HepG2 (cell line): ENCODE data around the gene RALY.

Experiments used
- CAMTA2 ChIP-seq: sonication (generic); formaldehyde crosslinking; IDR thresholded peaks from 2 replicates; pipeline ENCODE4 v1.4.0; 2020; ENCODE audit warnings: mild to moderate bottlenecking, missing genetic modification reagents, borderline replicate concordance
- CCAR2 ChIP-seq: fragments of 200-400 bp; formaldehyde crosslinking; optimal IDR thresholded peaks from 2 replicates; pipeline ENCODE3; 2018; ENCODE audit warnings: low read depth, mild to moderate bottlenecking, low read length, moderate library complexity
- CENPT ChIP-seq: sonication (generic); formaldehyde crosslinking; IDR thresholded peaks from 2 replicates; pipeline ENCODE4 v1.8.0; 2022; ENCODE audit warnings: low read depth, mild to moderate bottlenecking, moderate library complexity, missing genetic modification reagents
- PAX8 ChIP-seq: sonication (generic); formaldehyde crosslinking; IDR thresholded peaks from 2 replicates; pipeline ENCODE4 v1.8.0; 2022; ENCODE audit warnings: mild to moderate bottlenecking, missing genetic modification reagents, borderline replicate concordance
- POLR2A ChIP-seq, 2 experiments: IDR thresholded peaks; 2 replicates each; pipeline ENCODE4 v1.6.1; 2011; ENCODE audit warnings: low read depth in 2 of 2, low read length in 2 of 2, mild to moderate bottlenecking in 1 of 2, moderate library complexity in 1 of 2; ENCODE audit not compliant: insufficient read depth in 1 of 2
- RFX3 ChIP-seq: IDR thresholded peaks from 2 replicates; pipeline ENCODE4 v1.6.1; 2016; ENCODE audit warnings: missing biosample characterization, missing genetic modification reagents
- TF ChIP-seq, protein P1 (sequence below): sonication (generic); formaldehyde crosslinking; IDR thresholded peaks from 2 replicates; pipeline ENCODE4 v1.5.0; 2020; ENCODE audit warnings: mild to moderate bottlenecking, missing genetic modification reagents, moderate library complexity
- TF ChIP-seq, protein P2 (sequence below): IDR thresholded peaks from 2 replicates; pipeline ENCODE4 v1.6.1; 2012; ENCODE audit warnings: low read length, improper control_type of control experiment
- TF ChIP-seq, protein P3 (sequence below): sonication (generic); formaldehyde crosslinking; IDR thresholded peaks from 2 replicates; pipeline ENCODE4 v1.4.0; 2020; ENCODE audit warnings: missing genetic modification reagents

DNA sequence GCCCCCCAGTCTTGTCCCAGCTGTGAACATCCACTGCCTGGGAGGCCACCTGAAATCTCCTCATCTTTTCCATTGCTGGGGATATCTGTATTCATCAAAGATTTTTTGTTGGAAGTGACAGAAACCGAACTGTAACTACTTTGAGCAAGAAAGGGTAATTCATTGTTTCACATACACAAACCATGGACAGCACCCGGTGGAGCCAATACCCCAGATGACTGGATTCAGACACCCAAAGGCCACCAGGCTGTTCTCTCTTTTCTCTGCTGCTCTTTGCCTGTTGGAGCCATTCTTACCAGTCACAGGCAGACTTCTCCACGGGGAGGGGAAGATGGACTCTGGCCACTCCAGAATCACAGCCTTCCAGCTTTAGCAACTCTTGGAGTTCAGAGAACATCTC lies 11.7 kb upstream of the RALY start:
- TF ChIP-seq, protein P1, sequence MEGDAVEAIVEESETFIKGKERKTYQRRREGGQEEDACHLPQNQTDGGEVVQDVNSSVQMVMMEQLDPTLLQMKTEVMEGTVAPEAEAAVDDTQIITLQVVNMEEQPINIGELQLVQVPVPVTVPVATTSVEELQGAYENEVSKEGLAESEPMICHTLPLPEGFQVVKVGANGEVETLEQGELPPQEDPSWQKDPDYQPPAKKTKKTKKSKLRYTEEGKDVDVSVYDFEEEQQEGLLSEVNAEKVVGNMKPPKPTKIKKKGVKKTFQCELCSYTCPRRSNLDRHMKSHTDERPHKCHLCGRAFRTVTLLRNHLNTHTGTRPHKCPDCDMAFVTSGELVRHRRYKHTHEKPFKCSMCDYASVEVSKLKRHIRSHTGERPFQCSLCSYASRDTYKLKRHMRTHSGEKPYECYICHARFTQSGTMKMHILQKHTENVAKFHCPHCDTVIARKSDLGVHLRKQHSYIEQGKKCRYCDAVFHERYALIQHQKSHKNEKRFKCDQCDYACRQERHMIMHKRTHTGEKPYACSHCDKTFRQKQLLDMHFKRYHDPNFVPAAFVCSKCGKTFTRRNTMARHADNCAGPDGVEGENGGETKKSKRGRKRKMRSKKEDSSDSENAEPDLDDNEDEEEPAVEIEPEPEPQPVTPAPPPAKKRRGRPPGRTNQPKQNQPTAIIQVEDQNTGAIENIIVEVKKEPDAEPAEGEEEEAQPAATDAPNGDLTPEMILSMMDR, result no peak
- TF ChIP-seq POLR2A (IDR thresholded peaks at IDR 0.05; ENCODE audit: insufficient read depth in 1 of 2, low read depth in 2 of 2, low read length in 2 of 2), result no peak
- no peak for TF ChIP-seq CENPT
- no peak for TF ChIP-seq CAMTA2 (CRISPR knock-in tag)
- no peak for TF ChIP-seq RFX3 (CRISPR knock-in tag)
- TF ChIP-seq PAX8, result no peak
- TF ChIP-seq, protein P2, sequence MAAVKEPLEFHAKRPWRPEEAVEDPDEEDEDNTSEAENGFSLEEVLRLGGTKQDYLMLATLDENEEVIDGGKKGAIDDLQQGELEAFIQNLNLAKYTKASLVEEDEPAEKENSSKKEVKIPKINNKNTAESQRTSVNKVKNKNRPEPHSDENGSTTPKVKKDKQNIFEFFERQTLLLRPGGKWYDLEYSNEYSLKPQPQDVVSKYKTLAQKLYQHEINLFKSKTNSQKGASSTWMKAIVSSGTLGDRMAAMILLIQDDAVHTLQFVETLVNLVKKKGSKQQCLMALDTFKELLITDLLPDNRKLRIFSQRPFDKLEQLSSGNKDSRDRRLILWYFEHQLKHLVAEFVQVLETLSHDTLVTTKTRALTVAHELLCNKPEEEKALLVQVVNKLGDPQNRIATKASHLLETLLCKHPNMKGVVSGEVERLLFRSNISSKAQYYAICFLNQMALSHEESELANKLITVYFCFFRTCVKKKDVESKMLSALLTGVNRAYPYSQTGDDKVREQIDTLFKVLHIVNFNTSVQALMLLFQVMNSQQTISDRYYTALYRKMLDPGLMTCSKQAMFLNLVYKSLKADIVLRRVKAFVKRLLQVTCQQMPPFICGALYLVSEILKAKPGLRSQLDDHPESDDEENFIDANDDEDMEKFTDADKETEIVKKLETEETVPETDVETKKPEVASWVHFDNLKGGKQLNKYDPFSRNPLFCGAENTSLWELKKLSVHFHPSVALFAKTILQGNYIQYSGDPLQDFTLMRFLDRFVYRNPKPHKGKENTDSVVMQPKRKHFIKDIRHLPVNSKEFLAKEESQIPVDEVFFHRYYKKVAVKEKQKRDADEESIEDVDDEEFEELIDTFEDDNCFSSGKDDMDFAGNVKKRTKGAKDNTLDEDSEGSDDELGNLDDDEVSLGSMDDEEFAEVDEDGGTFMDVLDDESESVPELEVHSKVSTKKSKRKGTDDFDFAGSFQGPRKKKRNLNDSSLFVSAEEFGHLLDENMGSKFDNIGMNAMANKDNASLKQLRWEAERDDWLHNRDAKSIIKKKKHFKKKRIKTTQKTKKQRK, result no peak
- TF ChIP-seq CCAR2, result no peak
- TF ChIP-seq, protein P3, sequence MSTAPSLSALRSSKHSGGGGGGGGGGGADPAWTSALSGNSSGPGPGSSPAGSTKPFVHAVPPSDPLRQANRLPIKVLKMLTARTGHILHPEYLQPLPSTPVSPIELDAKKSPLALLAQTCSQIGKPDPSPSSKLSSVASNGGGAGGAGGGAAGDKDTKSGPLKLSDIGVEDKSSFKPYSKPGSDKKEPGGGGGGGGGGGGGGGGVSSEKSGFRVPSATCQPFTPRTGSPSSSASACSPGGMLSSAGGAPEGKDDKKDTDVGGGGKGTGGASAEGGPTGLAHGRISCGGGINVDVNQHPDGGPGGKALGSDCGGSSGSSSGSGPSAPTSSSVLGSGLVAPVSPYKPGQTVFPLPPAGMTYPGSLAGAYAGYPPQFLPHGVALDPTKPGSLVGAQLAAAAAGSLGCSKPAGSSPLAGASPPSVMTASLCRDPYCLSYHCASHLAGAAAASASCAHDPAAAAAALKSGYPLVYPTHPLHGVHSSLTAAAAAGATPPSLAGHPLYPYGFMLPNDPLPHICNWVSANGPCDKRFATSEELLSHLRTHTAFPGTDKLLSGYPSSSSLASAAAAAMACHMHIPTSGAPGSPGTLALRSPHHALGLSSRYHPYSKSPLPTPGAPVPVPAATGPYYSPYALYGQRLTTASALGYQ (CRISPR knock-in tag), result no peak
